GM19240 (cell line): ENCODE measurements around the gene GNGT1.
"Not testable (repeated sequence)": the region's sequence is repeated elsewhere in the genome, so short reads cannot be mapped to it uniquely, and the experiment has no call there.

Source experiments
- DNase-seq: peaks from one replicate; pipeline ENCODE4 v3.0.0; 2011; ENCODE audit warnings: low spot score; ENCODE audit not compliant: insufficient read length

The GNGT1 gene

DNA sequence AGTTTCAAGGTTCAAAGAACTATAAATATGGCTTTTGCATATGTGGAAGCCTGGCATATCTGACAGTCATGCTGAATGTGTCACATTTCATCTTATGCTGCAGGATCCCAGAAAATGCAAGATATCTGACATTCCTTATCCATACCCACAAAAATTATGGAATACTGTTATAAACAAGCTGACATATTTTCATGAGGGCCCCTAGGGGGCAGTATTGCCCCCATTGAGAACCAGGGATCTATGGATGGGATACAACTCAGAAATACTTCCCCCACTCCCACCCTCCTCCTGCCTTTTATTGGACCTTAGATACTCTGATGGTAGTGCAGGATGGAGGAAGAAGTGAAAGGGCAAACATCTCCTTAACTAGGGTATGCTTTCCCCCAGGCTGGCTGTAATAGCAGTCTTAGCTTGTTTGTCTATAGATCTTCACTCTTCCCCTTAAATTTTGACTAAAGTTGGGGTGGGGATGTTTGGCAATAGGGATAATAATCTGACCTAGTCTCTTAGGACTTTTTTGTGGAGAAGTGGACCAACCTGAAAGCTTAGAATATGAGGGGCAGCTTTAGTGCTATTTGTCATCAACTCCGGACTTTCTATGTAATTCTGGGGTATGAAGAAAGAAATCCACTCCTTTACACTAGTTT is 3.5 kb upstream of the GNGT1 start:
- no peak for DNase-seq

DNA sequence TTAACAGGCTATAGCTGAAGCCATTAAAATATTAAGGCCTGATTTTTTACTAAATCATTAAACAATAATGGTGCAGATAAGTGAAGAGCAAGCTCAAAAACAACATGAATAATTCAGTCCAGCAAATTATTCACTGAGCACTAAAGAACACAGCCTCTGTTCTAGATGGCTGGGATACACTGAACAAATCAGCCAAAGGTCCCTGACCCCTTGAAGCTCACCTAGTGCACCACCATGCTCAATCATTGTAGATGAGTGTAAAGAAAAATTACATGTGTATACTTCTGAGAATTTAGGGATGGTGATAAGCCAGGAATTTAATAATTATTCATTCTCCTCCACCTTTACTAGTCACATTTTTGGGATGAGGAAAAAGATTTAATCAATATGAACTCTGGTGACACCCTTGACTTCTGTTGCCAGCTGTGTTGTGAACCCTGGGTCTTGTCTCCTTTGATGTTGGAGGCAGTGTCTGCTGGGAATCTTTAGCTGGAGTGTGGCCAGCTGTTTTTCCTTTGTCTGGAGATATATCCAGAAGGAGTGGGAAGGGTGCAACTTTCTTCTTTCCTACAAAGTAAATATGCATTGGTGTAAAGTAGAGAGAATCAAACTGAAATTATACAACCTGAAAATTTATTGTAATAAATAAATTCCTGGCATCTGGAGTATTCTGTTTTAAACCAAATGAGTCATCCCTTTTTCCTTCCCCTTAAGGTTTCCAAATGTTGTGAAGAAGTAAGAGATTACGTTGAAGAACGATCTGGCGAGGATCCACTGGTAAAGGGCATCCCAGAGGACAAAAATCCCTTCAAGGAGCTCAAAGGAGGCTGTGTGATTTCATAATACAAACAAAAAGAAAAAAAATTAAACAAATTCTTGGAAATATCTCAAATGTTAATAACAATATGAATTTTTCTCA is 4.0 kb downstream of the GNGT1 start:
- DNase-seq: no peak

DNA sequence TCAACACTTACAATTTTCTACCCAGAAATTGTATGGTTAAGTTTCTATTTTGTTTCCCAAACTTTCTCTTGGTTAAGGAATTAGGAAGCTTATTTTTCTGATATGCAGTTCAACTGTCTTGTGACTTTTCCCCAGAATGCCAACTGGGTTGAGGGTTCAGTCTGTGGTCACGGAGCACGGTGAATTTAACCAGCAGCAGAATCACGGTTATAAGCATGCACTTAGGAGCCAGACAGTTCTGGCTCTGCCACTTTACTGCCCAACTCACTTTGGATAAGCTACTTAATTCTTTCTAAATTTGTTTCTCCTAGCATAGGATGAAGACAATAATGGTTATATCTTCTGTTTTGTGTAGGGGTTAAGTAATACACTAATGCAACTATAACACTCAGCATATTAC is 4.9 kb downstream of the GNGT1 start:
- DNase-seq: not testable (repeated sequence)

GRCh38 chr7:93911661-93912060 is 5.3 kb downstream of the GNGT1 start:
- DNase-seq: not testable (repeated sequence)

DNA sequence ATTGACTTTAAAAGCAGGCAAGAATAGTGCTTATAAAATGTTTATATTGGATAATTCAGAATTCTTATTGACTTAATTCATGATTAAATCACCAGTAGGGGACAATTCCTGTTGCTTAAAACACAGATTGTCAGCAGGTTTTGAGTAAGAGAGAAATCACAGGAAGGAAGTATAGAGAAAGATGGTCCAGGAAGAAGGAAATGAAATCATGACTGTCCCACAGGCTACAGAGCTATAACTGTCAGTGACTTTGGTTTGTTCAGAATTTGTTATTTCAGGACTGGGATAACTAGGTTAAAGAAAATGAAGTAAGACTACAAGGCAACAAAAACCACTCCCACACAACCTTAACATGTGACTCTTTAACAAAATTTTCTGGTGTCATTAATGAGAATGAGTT is 6.8 kb downstream of the GNGT1 start:
- DNase-seq: no peak

DNA sequence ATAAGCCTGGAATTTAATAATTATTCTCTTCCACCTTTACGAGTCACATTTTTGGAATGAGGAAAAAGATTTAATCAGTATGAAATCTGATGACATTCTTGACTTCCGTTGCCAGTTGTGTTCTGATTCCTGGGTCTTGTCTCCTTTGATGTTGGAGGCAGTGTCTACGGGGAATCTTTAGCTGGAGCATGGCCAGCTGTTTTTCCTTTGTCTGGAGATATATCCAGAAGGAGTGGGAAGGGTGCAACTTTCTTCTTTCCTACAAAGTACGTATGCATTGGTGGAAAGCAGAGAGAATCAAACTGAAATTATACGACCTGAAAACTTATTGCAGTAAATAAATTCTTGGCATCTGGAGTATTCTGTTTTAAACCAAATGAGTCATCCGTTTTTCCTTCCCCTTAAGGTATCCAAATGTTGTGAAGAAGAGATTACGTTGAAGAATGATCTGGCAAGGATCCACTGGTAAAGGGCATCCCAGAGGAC is 8.3 kb downstream of the GNGT1 start:
- DNase-seq: no peak

DNA sequence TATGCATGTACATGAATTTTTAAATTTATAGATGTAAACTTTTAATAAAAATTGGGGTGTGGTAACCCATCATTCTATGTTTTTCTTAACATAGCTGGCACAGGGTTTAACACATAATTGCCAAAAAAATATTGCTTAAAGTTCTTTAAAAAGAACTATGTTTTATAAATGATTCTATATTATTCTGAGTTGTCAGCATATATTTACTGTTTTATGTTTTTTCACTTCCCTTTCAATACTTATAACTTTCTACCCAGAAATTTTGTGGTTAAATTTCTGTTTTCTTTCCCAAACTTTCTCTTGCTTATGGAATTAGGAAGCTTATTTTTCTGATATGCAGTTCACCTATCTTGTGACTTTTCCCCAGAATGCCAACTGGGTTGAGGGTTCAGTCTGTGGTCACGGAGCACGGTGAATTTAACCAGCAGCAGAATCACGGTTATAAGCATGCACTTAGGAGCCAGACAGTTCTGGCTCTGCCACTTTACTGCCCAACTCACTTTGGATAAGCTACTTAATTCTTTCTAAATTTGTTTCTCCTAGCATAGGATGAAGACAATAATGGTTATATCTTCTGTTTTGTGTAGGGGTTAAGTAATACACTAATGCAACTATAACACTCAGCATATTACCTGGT is 9.0 kb downstream of the GNGT1 start:
- DNase-seq: not testable (repeated sequence)

GRCh38 chr7:93915888-93916287 is 9.5 kb downstream of the GNGT1 start:
- DNase-seq: not testable (repeated sequence)

DNA sequence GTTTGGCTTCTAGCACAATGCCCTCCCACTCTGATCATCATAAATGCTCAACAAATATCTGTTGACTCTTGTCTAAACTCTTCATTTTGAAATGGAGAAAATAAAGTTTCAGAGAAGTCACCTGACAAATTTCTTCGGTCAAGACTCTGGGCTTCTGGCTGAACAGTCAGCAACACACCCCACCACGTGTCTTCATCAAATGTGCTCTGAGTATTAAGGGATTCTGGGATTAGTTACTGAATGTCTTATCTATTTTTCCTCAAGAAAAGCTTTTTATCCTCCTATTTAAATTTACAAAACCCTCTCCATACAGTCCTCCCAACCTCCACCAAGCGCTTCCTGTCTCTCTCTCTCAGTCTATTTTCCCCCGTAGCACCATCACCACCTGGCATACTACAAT is 9.9 kb downstream of the GNGT1 start:
- DNase-seq: not testable (repeated sequence)

DNA sequence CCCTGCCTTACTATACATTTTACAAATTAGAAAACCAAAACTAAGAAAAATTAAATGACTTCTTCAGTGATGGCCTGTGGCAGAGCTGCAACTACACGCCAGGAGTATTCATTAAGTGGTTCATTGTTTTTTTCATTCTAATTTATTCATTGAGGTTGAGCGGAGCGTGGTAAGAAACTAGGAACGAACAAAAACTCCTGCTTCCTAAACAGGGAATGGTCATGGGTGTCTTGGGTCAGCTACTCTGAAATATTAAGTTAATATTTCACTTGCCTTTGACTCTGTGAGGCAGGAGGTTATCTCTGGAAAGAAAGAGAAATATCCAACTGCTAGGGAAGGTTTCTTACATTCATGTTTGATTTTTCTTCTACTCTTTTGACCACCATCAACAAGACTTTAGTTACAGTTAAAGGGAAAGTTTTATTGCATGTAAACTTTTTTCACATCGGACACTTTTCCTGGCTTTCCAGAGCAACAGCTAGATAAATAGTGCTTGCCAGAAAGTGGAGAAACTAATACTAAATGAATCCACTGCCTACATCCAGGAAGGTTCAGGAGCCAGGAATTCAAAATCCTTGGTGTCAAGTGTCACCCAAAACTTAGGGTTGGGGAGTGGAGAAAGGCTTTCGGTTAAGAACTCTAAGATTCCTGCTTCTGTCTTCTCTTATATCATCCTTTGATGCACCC is 14.3 kb downstream of the GNGT1 start:
- DNase-seq: no peak

GRCh38 chr7:93921186-93921585 is 14.8 kb downstream of the GNGT1 start:
- no peak for DNase-seq

- peak; percentile 3 for DNase-seq
These were observed 15.5 kb downstream of the GNGT1 start, which contains the start of gene GNG11 for GRCh38 chr7:93921607-93922566. GNG11 (plus strand) TSS chr7:93921735; CDS start chr7:93922138, 403 bp downstream.

DNA sequence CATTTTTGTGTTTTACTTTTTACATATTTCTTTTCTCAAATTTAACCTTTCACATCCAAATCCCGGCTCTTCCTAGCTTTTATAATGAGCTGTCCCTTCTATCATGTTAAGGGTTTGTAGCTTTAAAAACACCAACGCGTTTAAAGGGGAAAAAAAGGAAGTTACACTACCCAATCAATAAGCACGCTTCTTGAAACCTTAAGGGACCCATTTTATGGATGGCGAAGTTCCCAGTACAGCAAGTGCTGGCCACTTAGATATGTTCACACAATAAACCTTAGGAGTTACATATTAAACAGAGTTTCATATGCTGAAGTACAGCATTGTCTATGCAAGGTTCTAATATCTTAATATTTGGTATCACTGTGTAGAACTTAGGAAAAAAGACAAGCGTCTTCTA is 16.9 kb downstream of the GNGT1 start:
- DNase-seq: no peak

- no peak for DNase-seq
These were observed 17.6 kb downstream of the GNGT1 start for GRCh38 chr7:93923942-93924341.

DNA sequence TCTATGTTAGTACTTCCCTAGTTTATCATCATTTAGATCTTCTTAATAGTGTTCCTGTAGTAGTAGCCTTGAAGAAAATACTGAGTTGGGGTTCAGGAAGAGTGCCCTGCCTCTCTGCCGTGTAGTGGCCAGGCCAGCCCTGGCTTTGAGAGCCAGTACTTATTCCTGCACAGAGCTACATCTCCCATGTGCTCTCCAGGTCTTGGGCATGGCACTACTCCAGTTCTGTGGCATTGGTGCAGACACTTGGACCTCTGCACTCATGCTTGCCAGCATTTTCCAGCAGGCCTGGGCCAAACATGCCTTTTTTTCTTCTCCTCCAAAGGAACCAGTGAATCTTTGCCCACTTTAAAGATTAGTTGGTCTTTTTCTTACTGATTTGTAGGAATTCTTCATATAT is 20.4 kb downstream of the GNGT1 start:
- no peak for DNase-seq

DNA sequence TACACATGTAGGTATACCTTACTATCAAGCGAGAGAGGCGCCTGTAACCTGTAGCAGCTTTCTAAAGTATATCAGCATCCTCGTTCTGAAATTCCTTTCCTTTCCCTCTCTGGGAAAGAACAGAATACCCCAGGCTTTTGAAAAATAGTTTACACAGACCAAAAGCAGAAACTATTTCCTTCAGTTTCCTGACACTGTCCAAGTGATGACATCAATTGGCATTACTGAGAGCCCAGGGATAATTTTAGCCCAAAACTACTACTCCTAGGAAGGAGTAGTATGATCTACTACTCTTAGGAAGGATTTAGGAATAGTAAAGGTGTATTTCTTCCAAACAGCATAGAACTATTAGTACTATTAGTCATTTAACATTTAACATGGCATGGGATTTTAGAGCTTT is 21.2 kb downstream of the GNGT1 start:
- no peak for DNase-seq

GRCh38 chr7:93931655-93932054 is 25.3 kb downstream of the GNGT1 start:
- DNase-seq: no peak

DNA sequence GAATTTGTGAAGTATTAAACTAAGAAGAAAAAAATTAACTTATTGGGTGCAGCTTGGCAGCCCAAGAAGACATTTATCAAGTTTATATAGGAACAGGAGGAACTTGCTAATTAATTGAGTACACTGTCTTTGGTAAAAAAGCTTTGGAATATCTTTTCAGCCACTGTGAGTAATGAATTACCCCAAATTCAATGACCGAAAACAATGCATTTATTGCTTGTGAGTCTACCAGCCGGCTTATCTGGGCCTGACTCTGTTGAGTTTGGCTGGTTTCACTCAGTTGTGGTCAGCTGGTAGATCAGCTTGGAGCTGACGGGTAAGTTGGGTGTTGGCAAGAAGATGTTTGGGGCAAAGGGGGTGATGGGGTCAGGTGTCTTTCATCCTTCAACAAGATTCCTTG is 26.8 kb downstream of the GNGT1 start:
- no peak for DNase-seq

DNA sequence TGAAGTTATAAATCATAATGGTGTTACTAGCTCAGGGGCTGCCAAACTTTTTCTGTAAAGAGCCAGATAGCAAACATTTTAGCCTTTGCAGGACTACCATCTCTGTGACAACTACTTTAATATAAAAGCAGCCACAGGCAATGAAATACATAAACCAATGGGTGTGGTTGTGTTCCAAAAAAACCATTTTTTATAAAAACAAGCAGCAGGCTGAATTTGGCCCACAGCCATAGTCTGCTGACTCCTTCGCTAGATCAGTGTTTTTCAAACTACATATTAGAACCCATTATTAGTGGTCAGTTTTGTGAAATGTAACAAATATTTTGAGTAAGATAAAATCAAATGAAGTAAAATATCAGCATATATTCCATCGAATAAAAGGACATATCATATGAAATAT is 28.7 kb downstream of the GNGT1 start:
- DNase-seq: no peak

DNA sequence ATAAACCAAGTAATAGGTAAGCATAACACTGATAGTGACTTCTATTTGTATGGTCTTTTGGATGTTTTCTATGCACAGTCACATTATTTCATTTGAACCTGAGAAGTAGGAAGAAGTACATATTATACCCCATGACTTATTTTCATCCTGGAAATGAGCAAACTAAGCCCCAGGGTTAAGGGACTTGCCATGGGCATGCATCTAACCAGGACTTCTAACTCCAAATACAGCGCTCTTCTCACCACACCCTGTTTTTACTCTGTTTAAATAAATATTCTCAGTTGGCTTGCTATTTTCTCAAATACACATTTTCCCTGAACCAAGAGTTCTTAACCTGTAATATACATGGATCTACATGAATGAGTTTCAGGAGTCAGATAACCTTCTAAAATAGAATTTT is 31.5 kb downstream of the GNGT1 start:
- DNase-seq: no peak
